SK-N-SH (cell line): ENCODE measurements around the gene CPNE8. TPM values are rescaled to one million over a fixed set of nuclear protein-coding genes. Genes with fewer than 3 reads are reported as not detected.

Experiments
- CTCF ChIA-PET: fragments of 300-600, 350-600 bp; formaldehyde crosslinking; extraction: SDS; loops from one replicate; lab custom pipeline; 2021; lab: Yijun Ruan, JAX
- POLR2A ChIA-PET: fragments of 350-600 bp; sonication (Branson Sonifier 250); formaldehyde crosslinking; extraction: SDS; loops from one replicate; lab custom pipeline; 2020; ENCODE audit warnings: antibody characterized with exemption, inconsistent platforms; lab: Yijun Ruan, JAX
- DNase-seq: peaks from one replicate; pipeline ENCODE4 v3.0.0; 2012
- H2AFZ ChIP-seq: fragments of 200-600 bp; sonication (generic); 2 replicates; pipeline ENCODE4 v1.8.1; 2016; ENCODE audit warnings: antibody characterized with exemption, mild to moderate bottlenecking, low read depth
- H3F3A ChIP-seq: fragments of 200-600 bp; sonication (generic); replicated peaks from 2 replicates; pipeline ENCODE3; 2016; ENCODE audit warnings: antibody characterized with exemption, mild to moderate bottlenecking; ENCODE audit not compliant: insufficient read depth
- H3K27ac ChIP-seq, 2 experiments: fragments of 200-500 bp in 1 of 2; fragments of 200-600 bp in 1 of 2; sonication (Bioruptor generic) in 1 of 2; sonication (generic), shearing (Covaris generic) in 1 of 2; 2 replicates each; pipeline versions ENCODE4 v1.5.1 to v1.6.1; 2014 to 2016; ENCODE audit warnings: low read depth in 2 of 2, inconsistent platforms in 1 of 2, low read length in 1 of 2, mild to moderate bottlenecking in 1 of 2, mixed read lengths in 1 of 2
- H3K27me3 ChIP-seq: fragments of 200-600 bp; sonication (generic), shearing (Covaris generic); 2 replicates; pipeline ENCODE4 v1.6.1; 2016; ENCODE audit warnings: mixed run types; ENCODE audit not compliant: insufficient read depth
- H3K36me3 ChIP-seq, 2 experiments: fragments of 200-500 bp in 1 of 2; fragments of 200-600 bp in 1 of 2; sonication (Bioruptor generic) in 1 of 2; sonication (generic) in 1 of 2; replicated peaks in 1 of 2; 2 replicates each; pipeline versions ENCODE3 to v1.5.1; 2014 to 2016; ENCODE audit warnings: low read length in 1 of 2, mild to moderate bottlenecking in 1 of 2; ENCODE audit not compliant: insufficient read depth in 2 of 2, control insufficient read depth in 1 of 2
- H3K4me1 ChIP-seq, 2 experiments: fragments of 200-500 bp in 1 of 2; fragments of 200-600 bp in 1 of 2; sonication (Bioruptor generic) in 1 of 2; sonication (generic), shearing (Covaris generic) in 1 of 2; 2 replicates each; pipeline versions ENCODE4 v1.5.1 to v1.6.1; 2014 to 2016; ENCODE audit warnings: low read depth in 1 of 2, low read length in 1 of 2, mixed run types in 1 of 2; ENCODE audit not compliant: insufficient read depth in 2 of 2, control insufficient read depth in 1 of 2
- H3K4me2 ChIP-seq: fragments of 200-600 bp; sonication (generic), shearing (Covaris generic); 2 replicates; pipeline ENCODE4 v1.6.1; 2017; ENCODE audit warnings: mixed run types
- H3K4me3 ChIP-seq, 2 experiments: fragments of 200-500 bp in 1 of 2; fragments of 200-600 bp in 1 of 2; sonication (Bioruptor generic) in 1 of 2; sonication (generic), shearing (Covaris generic) in 1 of 2; 2 replicates each; pipeline versions ENCODE4 v1.5.1 to v1.8.1; 2014 to 2016; ENCODE audit warnings: low read depth in 2 of 2, inconsistent platforms in 1 of 2, low read length in 1 of 2, mild to moderate bottlenecking in 1 of 2, mixed read lengths in 1 of 2, moderate library complexity in 1 of 2
- H3K79me2 ChIP-seq: fragments of 200-600 bp; sonication (generic); 2 replicates; pipeline ENCODE4 v1.8.1; 2017; ENCODE audit warnings: mild to moderate bottlenecking; ENCODE audit not compliant: insufficient read depth
- H3K9ac ChIP-seq: fragments of 200-600 bp; sonication (generic); 2 replicates; pipeline ENCODE4 v1.6.1; 2017; ENCODE audit warnings: mixed run types
- H3K9me2 ChIP-seq: fragments of 200-600 bp; sonication (generic); 2 replicates; pipeline ENCODE4 v1.6.1; 2017; ENCODE audit warnings: mixed run types
- H3K9me3 ChIP-seq: fragments of 200-600 bp; sonication (generic); 2 replicates; pipeline ENCODE4 v1.6.1; 2017; ENCODE audit warnings: mixed run types, mild to moderate bottlenecking, moderate library complexity
- H4K20me1 ChIP-seq: fragments of 200-600 bp; sonication (generic); 2 replicates; pipeline ENCODE4 v1.6.1; 2017; ENCODE audit warnings: mild to moderate bottlenecking, mixed run types; ENCODE audit not compliant: insufficient read depth
- EZH2phosphoT487 ChIP-seq: fragments of 200-600 bp; sonication (generic); IDR thresholded peaks from 2 replicates; pipeline ENCODE4 v1.6.1; 2017; ENCODE audit warnings: low read depth, mixed run types, mild to moderate bottlenecking, antibody characterized with exemption, moderate library complexity, borderline replicate concordance
- FOSL2 ChIP-seq: IDR thresholded peaks from 2 replicates; pipeline ENCODE4 v1.4.0; 2012; ENCODE audit warnings: low read depth, mild to moderate bottlenecking, moderate library complexity, borderline replicate concordance
- FOXJ3 ChIP-seq: sonication (generic); formaldehyde crosslinking; IDR thresholded peaks from 2 replicates; pipeline ENCODE4 v1.5.1; 2020; ENCODE audit warnings: mild to moderate bottlenecking, missing genetic modification reagents
- FOXM1 ChIP-seq: IDR thresholded peaks from 2 replicates; pipeline ENCODE4 v1.4.0; 2012; ENCODE audit warnings: low read depth, mild to moderate bottlenecking
- MAX ChIP-seq: IDR thresholded peaks from 2 replicates; pipeline ENCODE4 v1.4.0; 2012; ENCODE audit warnings: low read depth
- PBX3 ChIP-seq: IDR thresholded peaks from 2 replicates; pipeline ENCODE4; 2012
- WGBS: methylation state at CpG from one replicate; pipeline ENCODE4 v1.1.6; 2017; ENCODE audit warnings: low lambda C conversion rate; 5-methylcytosine and 5-hydroxymethylcytosine counted together
- polyA plus RNA-seq, 3 experiments: library from polyadenylated mRNA; depleted of rRNA; stranded (reverse); fragments of >200 nt; gene quantifications; 2 replicates each; pipeline ENCODE4 v1.2.3, GENCODE V29; 2012

Gene CPNE8
- polyA plus RNA-seq (2012; rRNA removed): not detected in 2 replicates
- 0.01 and 0.18 TPM in 2 replicates for polyA plus RNA-seq (2012; cell fraction: cytosol; rRNA removed)
- not detected in 2 replicates for polyA plus RNA-seq (2012; cell fraction: nucleus; rRNA removed)

- Histone ChIP-seq H2AFZ (peak within 1 kb of the TSS; percentile 91), H4K20me1 (no peaks in the 10 kb centered on the region), H3K9ac (no peak within 1 kb of the TSS), H3K4me1 (peaks cover 0 to 7% of the 10 kb centered on the region in 2 experiments; a peak in 1 of 4 replicates), H3K9me3 (no peaks in the 10 kb centered on the region), H3K4me3 (peak within 1 kb of the TSS; percentile 54 to 67), H3K36me3 (no peaks in the 10 kb centered on the region), H3K4me2 (peak within 1 kb of the TSS; percentile 83), H3K27me3 (no peaks in the 10 kb centered on the region; the same call in 1 of the 2 replicates), H3K79me2 (no peaks in the 10 kb centered on the region), H3F3A (no peaks in the 10 kb centered on the region), H3K27ac (peak within 1 kb of the TSS in 1 of 2 experiments; percentile 18; a peak in 1 of 4 replicates), H3K9me2 (no peaks in the 10 kb centered on the region)
- ChIA-PET CTCF (interaction anchor here (0.6 to 5.2 kb wide), 43 partner anchors 8 to 577 kb away, joined by 3 to 76 read pairs (median 4); no protein-coding TSS in a partner anchor), POLR2A (interaction anchor here (1.1 to 1.7 kb wide), 2 partner anchors 137 to 198 kb away, joined by 3 to 9 read pairs; no protein-coding TSS in a partner anchor)
- no peak for TF ChIP-seq FOXM1
- WGBS: 47% methylated on average over 41 of the region's 54 CpGs
- DNase-seq: peak; percentile 55
Measured at GRCh38 chr12:38905480-38906351, at the start of gene CPNE8. Gene CPNE8 (minus strand): TSS chr12:38905591. CDS start chr12:38905534, 57 bp downstream.

DNA sequence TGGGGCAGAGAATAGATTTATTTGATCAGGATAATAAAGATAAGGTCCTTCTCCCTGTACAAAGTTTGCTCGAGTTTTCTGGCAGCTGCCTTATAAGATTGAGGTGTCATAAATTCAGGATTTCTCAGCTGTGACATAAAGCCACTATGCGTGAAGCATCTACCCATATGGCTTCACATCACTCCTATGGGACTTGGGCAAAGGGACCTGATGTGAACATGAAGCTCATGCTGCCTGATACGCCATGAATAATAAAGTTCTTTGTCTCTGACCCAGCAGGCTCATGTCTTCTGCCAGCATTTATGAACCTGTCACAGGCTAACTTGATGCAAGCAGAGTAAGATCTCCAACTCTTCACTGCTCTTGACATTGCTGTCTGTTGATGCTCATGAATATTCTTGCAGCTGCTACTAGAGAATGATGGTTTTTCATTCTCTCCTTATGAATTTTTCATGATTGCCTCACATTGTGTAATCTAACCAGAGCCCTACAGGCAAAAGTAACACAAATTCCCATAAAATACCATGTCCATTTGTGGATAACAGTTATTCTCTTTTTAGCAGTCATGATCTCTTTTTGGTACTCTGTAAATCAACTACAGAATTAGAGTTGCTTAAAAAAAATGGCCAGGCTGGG is 49.0 kb upstream of the CPNE8 start:
- WGBS: 42% methylated on average over 3 of the region's 3 CpGs
- CTCF ChIA-PET: interaction anchor here (0.7 kb wide), 1 partner anchor 24 kb away, joined by 3 read pairs; no protein-coding TSS in a partner anchor

More for the DNA sequence above, 49.0 kb upstream of the CPNE8 start:
- Histone ChIP-seq H3K27me3 (no peaks in the 10 kb centered on the region), H3K27ac (no peak overlapping the region), H3K9me3 (no peaks in the 10 kb centered on the region), H3K79me2 (no peaks in the 10 kb centered on the region), H3K4me3 (no peak overlapping the region), H2AFZ (no peak overlapping the region), H3K4me2 (no peak overlapping the region), H3F3A (no peaks in the 10 kb centered on the region), H3K4me1 (no peaks in the 10 kb centered on the region), H3K9me2 (no peaks in the 10 kb centered on the region), H3K9ac (no peak overlapping the region), H4K20me1 (no peaks in the 10 kb centered on the region), H3K36me3 (no peaks in the 10 kb centered on the region)
- POLR2A ChIA-PET: no interaction called here
- DNase-seq: no peak
- TF ChIP-seq FOSL2 (no peak), PBX3 (no peak), EZH2phosphoT487 (no peak), FOXJ3 (no peak), MAX (no peak)
